CD1c-positive myeloid dendritic cell (primary cell): ENCODE results near the gene MINAR1.
"Not testable (repeated sequence)": the region's sequence is repeated elsewhere in the genome, so short reads cannot be mapped to it uniquely, and the experiment has no call there.

ENCODE experiments used
- DNase-seq: peaks from one replicate; pipeline ENCODE4 v3.0.0-alpha.2; 2016; ENCODE audit errors: extremely low spot score

The MINAR1 gene, protein sequence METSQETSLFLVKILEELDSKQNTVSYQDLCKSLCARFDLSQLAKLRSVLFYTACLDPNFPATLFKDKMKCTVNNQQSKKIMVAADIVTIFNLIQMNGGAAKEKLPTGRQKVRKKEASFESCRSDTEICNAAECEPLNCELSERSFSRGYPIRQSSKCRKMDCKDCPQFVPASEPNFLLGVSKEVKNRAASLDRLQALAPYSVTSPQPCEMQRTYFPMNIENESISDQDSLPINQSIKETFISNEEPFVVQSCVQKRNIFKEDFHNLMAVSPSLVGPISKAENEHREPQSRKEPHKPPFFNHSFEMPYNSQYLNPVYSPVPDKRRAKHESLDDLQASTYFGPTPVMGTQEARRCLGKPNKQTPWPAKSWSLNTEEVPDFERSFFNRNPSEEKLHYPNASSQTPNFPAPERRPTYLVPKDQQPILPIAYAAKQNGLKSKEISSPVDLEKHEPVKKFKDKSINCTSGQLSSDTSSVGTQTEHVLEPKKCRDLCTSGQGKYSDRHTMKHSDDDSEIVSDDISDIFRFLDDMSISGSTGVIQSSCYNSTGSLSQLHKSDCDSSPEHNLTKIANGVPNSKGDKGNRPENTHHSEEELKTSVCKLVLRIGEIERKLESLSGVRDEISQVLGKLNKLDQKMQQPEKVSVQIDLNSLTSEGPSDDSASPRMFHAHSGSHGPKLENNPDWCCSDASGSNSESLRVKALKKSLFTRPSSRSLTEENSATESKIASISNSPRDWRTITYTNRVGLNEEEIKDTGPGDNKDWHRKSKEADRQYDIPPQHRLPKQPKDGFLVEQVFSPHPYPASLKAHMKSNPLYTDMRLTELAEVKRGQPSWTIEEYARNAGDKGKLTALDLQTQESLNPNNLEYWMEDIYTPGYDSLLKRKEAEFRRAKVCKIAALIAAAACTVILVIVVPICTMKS

DNA sequence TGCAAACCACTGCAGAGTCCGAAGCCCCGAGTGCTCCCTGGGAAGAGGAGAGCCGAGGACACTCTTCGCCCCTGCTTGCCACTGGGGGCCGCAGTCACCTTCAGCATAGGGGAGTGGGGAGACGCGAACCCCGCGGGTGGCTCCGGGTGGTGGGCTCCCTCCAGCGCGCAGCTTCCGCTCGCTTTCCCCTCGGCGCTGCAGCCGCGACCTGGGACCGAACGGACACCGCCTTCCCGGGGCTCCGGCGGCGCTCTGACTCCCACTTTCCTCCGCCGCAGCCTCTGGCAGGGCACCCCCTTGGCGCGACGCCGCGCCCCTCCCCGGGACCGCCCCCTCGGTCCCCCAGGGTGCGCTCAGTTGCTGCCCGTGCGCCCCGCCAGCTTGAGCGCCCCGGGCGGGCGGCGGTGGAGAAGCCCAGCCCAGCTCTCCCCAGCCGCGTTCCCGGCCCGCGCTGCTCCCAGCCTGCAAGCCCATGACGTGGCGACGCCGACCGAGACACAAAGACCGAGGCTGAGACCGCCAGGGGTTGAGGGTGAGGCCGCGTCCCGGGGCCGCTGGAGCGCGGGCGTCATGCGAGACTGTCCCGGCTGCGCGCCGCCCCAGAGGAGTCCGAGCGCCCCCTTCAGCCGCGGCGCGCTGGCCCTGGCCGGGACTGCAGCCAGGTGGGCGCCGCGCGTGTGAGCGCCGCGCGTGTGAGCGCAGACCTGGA is at the start of gene MINAR1:
MINAR1 (plus strand) TSS at position 701 of the 709 bp plus-strand sequence. CDS start 23,812 bp downstream, outside the sequence.
- DNase-seq, result no peak

DNA sequence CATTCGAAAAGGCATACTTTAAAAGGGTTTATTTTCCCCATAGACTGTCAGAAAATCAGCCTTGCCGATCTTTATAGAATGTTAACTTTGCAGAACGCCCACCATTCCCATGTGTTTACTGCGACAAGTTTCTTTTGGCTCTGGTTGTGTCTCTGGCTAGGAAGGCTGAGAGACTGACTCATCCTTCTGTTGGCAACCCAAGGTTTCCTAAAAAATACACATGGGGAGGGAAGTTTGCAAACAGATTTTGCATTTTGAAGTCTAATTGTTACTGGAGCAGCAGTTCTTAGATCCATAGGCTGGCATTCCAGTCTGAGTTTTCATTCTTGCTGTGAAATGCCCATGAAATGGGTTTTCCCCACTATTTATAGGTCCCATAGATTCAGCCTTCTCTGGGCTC is 37.9 kb upstream of the MINAR1 start:
- no peak for DNase-seq

DNA sequence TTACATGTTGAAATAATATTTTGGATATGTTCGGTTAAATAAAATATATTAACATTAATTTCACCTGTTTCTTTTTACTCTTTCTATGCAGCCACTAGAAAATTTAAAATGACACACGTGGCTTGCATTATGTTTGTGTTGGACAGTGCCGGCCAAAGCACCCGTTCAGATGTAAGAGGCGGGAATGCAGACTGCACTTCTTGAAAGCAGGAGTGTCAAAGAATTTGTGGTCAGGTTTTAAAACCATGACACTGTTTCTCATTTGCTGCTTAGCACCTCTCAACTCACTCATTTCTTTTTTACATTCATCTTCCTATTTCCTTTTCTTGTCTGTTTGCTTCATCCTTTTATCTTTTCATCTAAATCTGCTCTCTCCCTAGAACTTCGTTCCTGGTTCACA is 35.3 kb upstream of the MINAR1 start:
- DNase-seq, result no peak

DNA sequence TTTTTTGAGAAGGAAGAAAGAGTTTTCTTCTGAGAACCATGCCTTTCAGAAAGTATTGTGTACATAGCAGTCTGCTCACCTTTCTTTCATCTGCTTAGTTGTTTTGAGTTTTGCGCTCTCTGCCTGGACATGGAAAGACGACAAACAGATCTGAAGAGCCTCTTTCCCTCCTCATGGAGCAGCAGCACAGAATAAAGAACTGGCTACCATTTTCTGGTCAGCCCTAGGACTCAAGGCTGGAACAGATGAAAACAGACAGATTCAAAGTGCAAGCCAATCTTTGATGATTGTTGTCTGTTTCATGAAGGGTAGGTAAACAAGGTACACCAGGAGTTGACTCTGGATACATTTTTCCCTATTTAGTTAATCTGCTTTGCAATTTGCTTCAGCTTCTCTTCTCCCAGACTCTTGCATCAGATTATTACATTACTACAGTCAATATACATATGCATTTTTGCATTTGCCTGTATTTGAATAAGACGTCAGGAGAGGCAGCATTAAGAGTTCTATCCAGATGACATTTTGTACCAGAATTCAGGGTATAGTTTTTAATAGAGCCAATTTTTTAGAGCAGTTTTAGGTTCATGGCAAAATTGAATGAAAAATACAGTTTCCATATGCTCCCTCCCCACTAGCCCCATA is 34.7 kb upstream of the MINAR1 start:
- no peak for DNase-seq

DNA sequence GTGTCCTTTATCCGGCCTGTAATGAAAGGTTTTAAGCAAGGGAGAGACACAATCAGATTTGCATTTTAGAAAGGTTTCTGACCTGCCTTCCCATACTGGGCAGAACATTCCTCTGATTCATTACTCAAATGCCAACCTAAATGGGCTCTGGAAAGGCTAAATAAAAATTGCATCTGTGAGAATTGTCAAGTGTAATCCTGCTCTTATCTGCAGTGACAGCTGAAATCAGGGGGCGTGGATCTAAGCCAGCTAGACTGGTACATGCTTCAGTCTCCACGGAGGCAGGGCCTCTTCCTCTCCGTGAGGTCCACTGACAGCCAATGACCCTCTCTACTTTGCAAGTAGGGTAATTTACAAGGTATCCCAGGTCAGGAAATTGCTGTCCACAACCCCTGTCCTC is 32.5 kb upstream of the MINAR1 start:
- DNase-seq, result no peak

DNA sequence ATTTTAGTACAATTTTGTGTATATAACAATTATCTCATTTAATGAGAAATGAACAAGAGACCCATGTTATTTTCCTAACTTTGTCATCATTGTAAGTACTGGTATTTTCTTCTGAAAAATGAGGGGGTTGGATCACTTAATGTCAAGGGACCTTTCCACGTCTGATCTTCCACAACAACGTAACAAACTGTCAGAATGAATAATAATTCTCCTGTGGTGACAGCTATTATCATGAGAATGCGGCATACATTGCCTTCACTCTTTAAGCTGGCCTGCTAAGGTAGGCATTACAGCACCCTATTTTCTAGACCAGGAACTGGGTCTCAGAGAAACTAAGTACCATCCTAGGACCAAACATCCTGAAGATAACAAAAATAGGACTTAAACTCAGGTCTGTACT is 31.5 kb upstream of the MINAR1 start:
- DNase-seq, result no peak

DNA sequence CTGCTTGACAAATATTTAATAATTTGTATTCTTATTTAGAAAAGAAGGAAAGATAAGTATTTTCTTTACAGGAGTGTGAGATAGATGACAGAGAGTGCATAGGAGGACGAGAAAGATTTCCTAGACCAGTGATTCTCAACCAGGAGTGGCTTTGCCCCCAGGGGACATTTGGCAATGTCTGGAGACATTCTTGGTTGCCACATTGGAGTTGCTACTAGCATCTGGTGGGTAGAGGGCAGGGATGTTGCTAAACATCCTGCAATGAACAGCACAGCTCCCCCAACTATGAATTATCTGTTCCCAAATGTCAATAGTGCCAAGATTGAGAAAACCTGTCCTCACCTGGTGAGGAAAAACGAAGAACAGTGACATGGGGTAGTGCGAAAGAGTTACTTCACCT is 30.8 kb upstream of the MINAR1 start:
- DNase-seq, result no peak

DNA sequence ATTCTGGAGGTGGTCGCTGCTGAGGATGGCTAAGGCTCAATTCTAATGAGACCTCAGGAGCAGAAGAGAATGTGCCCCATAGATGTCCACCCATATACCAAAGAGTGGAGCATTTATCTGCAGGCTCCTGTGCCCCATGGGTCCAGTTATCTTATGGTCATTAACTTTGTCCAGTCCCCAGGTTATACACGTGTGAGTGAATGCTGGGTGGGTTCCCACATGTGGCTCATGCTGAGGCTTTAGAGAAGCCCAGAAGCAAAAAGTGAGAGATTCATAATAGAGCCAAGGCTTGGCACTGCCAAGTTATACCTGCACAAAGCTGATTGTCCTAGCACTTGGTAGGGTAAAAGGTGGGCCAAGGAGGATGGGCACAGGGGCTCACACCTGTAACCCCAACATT is 30.0 kb upstream of the MINAR1 start:
- DNase-seq, result no peak

DNA sequence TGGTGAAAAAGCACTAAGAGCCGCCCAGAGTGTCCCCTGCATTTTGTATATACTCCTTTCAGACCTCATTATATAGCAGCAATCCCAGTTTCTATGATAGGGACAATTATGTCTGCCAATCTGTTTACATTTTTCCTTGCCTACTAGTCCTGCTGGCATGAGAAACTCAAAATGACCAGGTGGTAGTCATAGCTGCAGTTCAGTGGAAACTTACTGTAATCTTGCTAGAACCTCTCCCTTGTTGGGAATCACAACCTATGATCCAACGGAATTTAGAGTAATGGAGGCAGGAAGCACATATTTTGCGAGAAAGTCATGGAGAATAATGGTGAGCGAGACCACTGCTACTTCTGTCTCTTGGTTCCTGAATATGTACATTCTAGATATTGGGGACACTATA is 28.6 kb upstream of the MINAR1 start:
- no peak for DNase-seq

DNA sequence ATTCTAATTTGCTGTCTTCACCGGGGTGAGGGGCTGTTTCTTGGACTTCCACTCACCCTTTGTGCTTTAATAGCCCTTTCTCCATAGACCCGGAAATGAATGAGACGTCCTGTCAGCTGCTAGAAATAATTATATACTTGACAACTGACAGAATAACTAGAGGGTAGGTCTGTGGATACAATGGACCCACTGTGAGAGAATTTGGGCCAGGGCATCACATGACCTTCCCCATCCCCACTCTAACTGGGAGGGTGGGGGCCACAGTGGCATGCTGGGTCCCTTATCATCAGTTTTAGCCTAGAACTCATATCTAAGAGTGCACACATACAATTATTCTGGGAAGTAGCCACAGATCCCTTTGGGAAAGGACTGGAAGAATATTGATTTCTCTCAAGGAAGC is 25.9 kb upstream of the MINAR1 start:
- no peak for DNase-seq

DNA sequence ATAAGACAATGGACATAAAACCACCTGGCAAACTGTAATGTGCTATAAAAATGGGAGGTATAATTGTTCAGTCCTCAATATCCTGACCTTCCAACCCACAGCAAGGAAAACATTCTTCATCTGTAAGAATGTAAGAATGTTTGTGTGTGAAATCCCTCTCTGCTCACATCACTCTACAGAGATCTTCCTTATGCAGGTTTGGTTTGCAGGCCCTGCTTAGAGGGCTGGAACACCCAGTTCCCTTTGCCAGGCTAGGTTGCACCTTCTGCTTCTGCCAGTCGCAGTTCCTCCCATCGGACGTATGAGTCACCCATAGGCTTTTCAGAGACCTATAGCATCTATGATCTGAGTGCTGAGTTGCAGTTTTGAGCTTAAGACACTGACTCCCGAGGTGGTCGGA is 24.1 kb upstream of the MINAR1 start:
- no peak for DNase-seq

DNA sequence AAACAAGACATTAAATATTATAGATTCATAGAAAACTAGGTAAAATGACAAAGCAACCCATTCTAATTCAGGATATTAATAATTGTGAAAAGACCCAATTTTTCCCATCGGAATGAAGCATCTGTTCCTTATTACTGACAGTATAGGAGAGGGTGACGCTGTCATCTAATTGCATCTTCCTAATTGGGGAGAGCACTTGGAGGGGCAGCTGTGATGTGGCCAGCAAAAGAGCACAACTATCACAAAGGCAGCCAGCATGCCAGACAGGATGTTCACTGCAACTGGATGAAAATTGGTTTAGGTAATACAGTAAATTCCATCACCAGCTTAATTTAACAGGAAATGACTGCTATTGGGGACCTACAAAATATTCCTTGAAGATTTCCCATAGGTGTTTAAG is 21.9 kb upstream of the MINAR1 start:
- DNase-seq, result no peak

DNA sequence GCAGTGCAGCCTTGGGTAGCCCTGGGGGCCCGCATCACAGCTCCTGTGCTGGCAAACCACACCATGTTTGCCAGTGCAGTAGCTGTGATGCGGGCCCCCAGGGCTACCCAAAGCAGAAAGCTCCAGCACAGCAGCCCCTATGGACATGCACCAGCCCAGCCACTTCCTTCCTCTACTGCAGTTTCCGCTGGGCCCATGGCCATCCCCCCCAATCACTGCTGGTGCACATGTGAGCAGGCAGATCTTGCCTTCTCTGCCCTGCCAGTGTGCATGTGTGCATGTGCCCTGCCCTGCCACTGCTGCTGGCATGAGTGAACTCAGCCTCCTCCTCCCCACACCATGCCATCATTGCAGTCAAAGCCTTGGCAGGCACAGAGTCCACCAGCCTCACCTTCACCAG is 20.1 kb upstream of the MINAR1 start:
- no peak for DNase-seq

DNA sequence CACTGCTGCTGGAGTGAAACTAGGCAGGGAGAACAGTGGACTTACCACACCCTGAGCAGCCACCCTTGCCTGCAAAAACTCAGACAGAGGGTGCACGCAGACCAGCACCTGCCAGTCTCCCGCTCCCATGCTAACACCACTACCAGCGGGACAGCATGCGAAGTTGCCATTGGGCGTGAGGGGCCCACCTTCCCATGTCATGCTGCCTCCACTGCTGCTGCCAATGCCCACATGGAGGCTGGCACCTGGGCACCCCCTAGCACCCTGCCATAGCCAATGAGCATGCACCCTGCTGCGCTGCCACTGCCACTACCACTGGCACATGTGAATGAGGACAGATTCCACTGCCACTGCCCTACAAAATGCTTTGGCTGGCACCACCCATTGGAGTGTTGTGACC is 19.7 kb upstream of the MINAR1 start:
- no peak for DNase-seq

DNA sequence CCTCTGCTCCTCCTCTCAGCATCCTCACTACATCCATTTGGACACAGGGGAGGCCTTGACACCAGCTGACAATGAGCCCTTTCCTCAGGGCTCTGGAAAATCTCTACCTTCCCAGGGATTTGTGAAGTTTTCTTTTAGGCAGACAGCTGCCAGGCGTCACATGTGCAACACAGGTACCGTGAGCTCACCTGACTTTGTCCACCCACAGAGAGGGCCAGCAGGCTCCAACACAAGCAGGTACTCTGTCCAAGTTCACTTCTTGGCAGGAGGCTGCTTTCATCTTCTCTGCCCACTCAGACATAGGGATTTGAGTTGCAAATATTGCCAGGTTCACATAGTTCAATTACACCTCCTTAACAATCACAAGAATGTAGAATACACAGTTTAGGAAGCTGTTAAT is 15.3 kb upstream of the MINAR1 start:
- no peak for DNase-seq

DNA sequence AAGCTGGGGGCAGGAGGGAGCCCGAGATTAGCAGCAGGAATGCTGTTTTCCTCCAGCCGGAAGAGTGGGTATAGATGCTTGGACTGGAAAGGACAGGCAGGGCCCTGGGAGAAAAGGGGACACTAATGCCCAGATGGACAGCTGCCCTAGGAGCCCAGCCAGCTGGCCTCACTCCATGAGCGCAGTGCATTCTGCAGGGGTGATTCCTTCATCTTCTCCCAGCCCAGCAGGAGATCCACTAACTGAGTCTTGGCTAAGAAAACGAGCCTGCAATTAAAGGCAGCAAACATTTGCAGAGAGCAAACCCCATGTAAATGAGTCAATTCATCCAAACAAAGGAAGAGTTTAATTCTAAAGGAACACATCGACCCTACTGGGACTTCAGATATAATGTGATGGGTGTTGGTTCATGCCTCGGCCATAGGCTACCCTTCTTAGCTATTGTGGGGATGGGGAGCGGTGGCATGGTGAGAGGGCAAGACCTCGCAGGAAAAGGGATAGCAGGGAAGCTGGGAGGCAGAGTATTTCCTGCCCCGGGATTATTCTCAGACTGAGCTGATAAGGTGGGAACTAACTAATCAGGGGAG is 13.3 kb upstream of the MINAR1 start:
- DNase-seq, result no peak

DNA sequence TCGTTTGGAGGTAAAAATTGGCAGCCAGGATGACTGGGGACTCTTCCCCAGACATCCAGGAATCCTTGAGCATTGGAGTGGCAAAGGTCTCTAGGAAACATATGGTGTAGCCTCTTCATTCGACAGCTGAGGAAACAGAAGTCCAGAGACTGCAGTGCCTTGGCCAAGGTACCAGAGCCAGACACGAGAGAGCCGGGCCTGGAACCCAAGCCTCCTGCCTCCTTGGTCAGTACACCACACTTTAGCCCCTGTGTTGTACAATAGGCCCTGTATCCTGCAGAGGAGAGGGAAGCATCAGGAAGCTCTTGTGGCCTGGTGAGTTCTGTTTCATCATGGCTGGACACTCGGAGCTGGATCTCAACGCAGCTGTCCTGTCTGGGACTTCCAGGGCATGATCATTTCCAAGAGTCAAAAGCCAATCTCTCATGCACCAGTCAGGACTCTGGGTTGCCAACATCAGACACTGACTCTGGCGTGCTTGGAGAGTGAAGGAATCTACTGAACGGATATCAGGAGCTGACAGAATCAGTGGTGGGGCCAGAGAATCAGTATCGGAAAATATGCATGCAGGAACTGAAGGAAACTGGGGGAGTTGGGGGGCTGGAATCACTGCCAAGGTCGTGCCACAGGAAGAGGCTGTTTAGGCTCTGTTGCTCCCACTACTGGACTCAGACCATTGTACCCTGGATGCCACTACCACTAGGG is 6.4 kb upstream of the MINAR1 start:
- no peak for DNase-seq

DNA sequence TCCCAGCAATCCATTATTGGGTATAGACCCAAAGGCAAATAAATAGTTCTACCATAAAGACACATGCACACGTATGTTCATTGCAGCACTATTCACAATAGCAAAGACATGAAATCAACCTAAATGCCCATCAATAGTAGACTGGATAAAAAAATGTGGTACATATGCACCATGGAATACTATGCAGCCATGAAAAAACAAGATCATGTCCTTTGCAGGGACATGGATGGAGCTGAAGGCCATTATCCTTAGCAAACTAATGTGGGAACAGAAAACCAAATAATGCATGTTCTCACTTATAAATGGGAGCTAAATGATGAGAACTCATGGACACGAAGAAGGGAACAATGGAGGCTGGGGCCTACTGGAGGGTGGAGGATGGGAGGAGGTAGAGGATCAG is 5.2 kb upstream of the MINAR1 start:
- DNase-seq, result not testable (repeated sequence)

DNA sequence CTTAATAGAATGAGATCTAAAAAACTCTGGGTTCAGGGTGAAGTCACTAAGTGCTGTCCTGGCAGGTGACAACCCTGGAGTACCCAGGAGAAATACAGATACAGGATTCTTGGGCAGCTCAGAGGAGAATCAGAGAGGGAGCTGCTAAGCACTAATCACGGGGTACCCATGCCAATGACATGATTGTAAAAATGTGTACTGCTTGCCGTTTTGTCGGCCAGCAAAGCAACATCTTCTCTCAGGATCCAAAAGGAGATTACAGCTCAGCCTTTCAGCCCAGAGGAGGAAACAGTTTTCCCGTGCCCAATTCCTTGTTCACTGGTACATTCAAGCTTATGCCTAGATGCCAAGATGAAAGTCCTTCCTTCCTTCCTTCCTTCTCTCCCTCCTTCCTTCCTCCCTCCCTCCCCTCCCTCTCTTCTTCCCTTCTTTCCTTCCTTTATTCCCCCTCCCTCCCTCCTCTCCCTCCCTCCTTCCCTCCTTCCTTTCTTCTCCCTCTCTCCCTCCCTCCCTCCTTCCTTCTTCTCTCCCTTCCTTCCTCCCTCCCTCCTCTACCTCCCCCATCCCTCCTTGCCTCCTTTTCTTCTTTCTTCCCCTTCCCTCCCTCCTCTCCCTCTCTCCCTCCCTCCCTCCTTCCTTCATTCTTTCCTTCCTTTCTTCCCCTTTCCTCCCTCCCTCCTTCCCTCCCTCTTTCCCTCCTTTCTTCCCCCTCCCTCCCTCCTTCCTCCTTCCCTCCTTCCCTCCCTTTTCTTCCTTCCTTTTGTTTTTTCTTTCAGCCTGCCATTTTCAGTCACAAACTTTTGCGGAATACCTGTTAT is 4.1 kb upstream of the MINAR1 start:
- DNase-seq, result no peak
